ENCODE results near the gene SELPLG. TPM values are rescaled to one million over a fixed set of nuclear protein-coding genes. Genes with fewer than 3 reads are reported as not detected.

Gene SELPLG
- total RNA-seq, 2 donors from 2014 or later: 2.6 to 5.3 TPM

DNA sequence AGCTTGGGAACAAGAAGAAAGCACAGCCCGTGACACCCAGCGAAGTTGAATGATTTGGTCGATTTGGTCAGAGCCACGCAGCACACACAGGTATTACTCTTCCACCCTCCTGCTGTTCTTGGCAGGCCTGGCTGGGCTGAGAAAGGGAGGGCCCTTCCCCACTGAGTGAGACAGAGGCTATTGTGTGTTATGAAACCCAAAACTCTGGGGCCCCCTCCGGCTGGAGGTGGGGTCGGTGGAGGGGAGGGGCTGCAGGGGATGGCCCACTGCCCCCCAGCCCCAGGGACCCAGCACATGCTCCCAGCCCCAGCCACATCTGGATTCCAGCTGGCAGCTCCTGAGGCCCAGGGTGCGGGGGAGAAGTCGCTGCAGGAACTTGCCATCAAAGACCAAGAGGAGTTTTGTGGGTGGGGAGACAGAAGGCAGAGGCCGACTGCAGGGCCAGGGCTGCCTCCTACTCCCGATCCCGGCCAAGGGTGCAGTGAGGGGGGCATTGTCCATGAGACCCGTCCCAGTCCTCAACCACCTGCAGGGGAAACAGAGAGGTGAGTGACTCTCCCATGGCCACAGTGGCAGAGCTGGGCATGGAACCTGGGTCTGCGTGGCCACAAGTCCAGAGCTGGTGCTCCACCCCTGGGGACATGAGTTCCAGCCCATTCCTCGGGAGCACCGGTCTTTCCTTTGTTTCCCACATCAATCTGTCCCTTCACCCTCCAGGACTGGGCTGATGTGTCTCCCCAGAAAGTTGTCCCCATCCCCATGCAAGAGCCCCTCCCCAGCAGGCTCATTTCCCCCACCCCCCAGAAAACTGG lies 44.5 kb downstream of the SELPLG start:
- Histone ChIP-seq H3K4me1 (replicated peaks) (no peaks in the 10 kb centered on the region), H3K27ac (no peak overlapping the region), H3K27me3 (replicated peaks; ENCODE audit: insufficient read depth) (no peaks in the 10 kb centered on the region), H3K9me3 (no peaks in the 10 kb centered on the region), H3K4me3 (no peak overlapping the region), H3K36me3 (no peaks in the 10 kb centered on the region)
- TF ChIP-seq POLR2A (IDR thresholded peaks at IDR 0.05) (no peak), POLR2AphosphoS5 (IDR thresholded peaks at IDR 0.05) (no peak)
- TF ChIP-seq, protein P1, sequence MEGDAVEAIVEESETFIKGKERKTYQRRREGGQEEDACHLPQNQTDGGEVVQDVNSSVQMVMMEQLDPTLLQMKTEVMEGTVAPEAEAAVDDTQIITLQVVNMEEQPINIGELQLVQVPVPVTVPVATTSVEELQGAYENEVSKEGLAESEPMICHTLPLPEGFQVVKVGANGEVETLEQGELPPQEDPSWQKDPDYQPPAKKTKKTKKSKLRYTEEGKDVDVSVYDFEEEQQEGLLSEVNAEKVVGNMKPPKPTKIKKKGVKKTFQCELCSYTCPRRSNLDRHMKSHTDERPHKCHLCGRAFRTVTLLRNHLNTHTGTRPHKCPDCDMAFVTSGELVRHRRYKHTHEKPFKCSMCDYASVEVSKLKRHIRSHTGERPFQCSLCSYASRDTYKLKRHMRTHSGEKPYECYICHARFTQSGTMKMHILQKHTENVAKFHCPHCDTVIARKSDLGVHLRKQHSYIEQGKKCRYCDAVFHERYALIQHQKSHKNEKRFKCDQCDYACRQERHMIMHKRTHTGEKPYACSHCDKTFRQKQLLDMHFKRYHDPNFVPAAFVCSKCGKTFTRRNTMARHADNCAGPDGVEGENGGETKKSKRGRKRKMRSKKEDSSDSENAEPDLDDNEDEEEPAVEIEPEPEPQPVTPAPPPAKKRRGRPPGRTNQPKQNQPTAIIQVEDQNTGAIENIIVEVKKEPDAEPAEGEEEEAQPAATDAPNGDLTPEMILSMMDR (IDR thresholded peaks at IDR 0.05): no peak
- WGBS: 25% methylated on average over 13 of the region's 15 CpGs
- no peak for DNase-seq (ENCODE audit: low spot score)
- intact Hi-C loops (cut with DNase I): no loop called here

GRCh38 chr12:108587826-108588225 lies 45.9 kb downstream of the SELPLG start:
- no peaks in the 10 kb centered on the region for H3K36me3 ChIP-seq
- 62% methylated on average over 4 of the region's 4 CpGs for WGBS
- H3K27me3 ChIP-seq (replicated peaks; ENCODE audit: insufficient read depth): no peaks in the 10 kb centered on the region
- H3K9me3 ChIP-seq: no peaks in the 10 kb centered on the region
- no peak for DNase-seq (ENCODE audit: low spot score)
- TF ChIP-seq, protein P1 (IDR thresholded peaks at IDR 0.05): no peak
- TF ChIP-seq POLR2AphosphoS5 (IDR thresholded peaks at IDR 0.05) (no peak), POLR2A (IDR thresholded peaks at IDR 0.05) (no peak)
- H3K27ac ChIP-seq: no peak overlapping the region
- intact Hi-C loops (cut with DNase I): no loop called here
- H3K4me3 ChIP-seq: no peak overlapping the region
- no peaks in the 10 kb centered on the region for H3K4me1 ChIP-seq (replicated peaks)

- Histone ChIP-seq H3K27ac (no peak overlapping the region), H3K9me3 (no peaks in the 10 kb centered on the region), H3K27me3 (replicated peaks; ENCODE audit: insufficient read depth) (no peaks in the 10 kb centered on the region), H3K36me3 (no peaks in the 10 kb centered on the region), H3K4me1 (replicated peaks) (no peaks in the 10 kb centered on the region), H3K4me3 (no peak overlapping the region)
- no peak for DNase-seq (ENCODE audit: low spot score)
- no peak for TF ChIP-seq POLR2AphosphoS5 (IDR thresholded peaks at IDR 0.05)
- TF ChIP-seq POLR2A (IDR thresholded peaks at IDR 0.05): no peak
- TF ChIP-seq, protein P1 (IDR thresholded peaks at IDR 0.05): no peak
- intact Hi-C loops (cut with DNase I): no loop called here
- 92% methylated on average over 11 of the region's 11 CpGs for WGBS
Measured at GRCh38 chr12:108586306-108586705, 47.4 kb downstream of the SELPLG start.

DNA sequence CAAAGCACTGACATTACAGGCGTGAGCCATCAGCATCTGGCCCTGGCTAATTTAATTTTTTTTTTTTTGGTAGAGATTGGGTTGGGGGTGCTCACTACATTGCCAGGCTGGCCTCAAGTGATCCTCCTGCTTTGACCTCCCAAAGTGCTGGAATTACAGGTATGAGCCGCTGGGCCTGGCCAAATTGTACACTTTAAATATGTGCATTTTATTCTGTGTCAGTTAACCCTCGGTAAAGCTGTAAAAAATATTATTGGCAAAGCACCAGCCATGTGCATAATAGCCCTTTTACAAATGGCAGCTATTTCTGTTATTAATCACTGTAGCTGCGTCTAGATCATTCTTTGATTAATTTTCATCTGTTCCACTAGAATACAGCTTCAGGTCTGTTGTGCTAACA lies 47.8 kb downstream of the SELPLG start:
- intact Hi-C loops (cut with DNase I): no loop called here
- TF ChIP-seq POLR2A (IDR thresholded peaks at IDR 0.05) (no peak), POLR2AphosphoS5 (IDR thresholded peaks at IDR 0.05) (no peak)
- TF ChIP-seq, protein P1 (IDR thresholded peaks at IDR 0.05): no peak
- Histone ChIP-seq H3K36me3 (no peaks in the 10 kb centered on the region), H3K9me3 (no peaks in the 10 kb centered on the region), H3K4me1 (replicated peaks) (no peaks in the 10 kb centered on the region), H3K4me3 (no peak overlapping the region), H3K27me3 (replicated peaks; ENCODE audit: insufficient read depth) (no peaks in the 10 kb centered on the region), H3K27ac (no peak overlapping the region)
- 55% methylated on average over 4 of the region's 4 CpGs for WGBS
- no peak for DNase-seq (ENCODE audit: low spot score)

Data from prostate gland (tissue), 2 donors.